HFFc6 (cell line): ENCODE measurements around the gene SNRPA. TPM values are rescaled to one million over a fixed set of nuclear protein-coding genes. Genes with fewer than 3 reads are reported as not detected.

ENCODE experiments used
- DNase-seq: peaks from one replicate; pipeline ENCODE4 v3.0.0-alpha.2; 2018
- H3K27ac Mint-ChIP-seq: 2 replicates; pipeline ENCODE4 v1.8.0; 2020; ENCODE audit warnings: mild to moderate bottlenecking, mixed read lengths
- H3K27me3 Mint-ChIP-seq: 2 replicates; pipeline ENCODE4 v1.8.0; 2021; ENCODE audit warnings: mild to moderate bottlenecking, moderate library complexity, mixed read lengths; ENCODE audit not compliant: insufficient read depth
- H3K36me3 Mint-ChIP-seq: 2 replicates; pipeline ENCODE4 v1.8.0; 2021; ENCODE audit warnings: low read depth, mixed read lengths
- H3K4me1 Mint-ChIP-seq: 2 replicates; pipeline ENCODE4 v1.8.0; 2020; ENCODE audit warnings: low read depth, mixed read lengths
- H3K4me3 Mint-ChIP-seq: 2 replicates; pipeline ENCODE4 v1.8.0; 2020; ENCODE audit warnings: mild to moderate bottlenecking, moderate library complexity, mixed read lengths
- H3K9me3 Mint-ChIP-seq: 2 replicates; pipeline ENCODE4 v1.8.0; 2020; ENCODE audit warnings: mild to moderate bottlenecking, mixed read lengths
- total RNA-seq, 6 experiments: library from RNA; stranded (reverse); fragmentation: NEBNext Ultra II Directional; extraction: Animal tissue kit (Norgen Biotek cat#: 25700); gene quantifications; 2 replicates in 1 of 6; 3 replicates in 5 of 6; pipeline ENCODE4 v1.2.3, GENCODE V29; 2021
- TF ChIP-seq, protein P1 (sequence below): fragments of 200-600 bp; sonication (generic); IDR thresholded peaks from 2 replicates; pipeline ENCODE4 v1.5.0; 2021; ENCODE audit warnings: antibody characterized with exemption, mild to moderate bottlenecking

SNRPA gene
- total RNA-seq, 6 experiments from 2014 or later = 87.8 to 120 (median 104) TPM

DNA sequence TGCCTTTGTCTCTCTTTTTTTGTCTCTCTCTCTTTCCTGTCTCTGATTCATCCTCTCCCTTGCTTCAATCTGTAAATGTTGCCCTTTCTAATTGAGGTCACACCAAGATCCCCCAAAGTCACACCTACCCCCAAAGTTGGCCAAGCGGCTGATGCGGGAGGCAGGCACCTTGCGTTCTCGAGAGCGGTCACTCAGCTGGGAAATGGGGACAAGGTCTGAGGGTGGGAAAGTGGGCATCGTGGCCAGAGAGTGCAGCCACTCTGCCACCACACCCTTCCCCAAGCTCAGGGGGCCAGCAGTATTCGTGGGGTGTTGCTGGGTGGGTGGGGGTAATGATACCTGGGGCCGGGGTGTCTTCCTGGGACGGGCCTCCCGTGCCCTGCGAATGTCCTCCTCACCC lies 37.1 kb upstream of the SNRPA start:
- Mint-ChIP-seq H3K4me1 (peaks cover 33% of the 10 kb centered on the region), H3K9me3 (no peaks in the 10 kb centered on the region), H3K27ac (peak overlapping the region; percentile 100), H3K27me3 (peaks cover 5% of the 10 kb centered on the region), H3K36me3 (peaks cover 10% of the 10 kb centered on the region; the same call in 1 of the 2 replicates), H3K4me3 (peak overlapping the region; percentile 92)
- TF ChIP-seq, protein P1, sequence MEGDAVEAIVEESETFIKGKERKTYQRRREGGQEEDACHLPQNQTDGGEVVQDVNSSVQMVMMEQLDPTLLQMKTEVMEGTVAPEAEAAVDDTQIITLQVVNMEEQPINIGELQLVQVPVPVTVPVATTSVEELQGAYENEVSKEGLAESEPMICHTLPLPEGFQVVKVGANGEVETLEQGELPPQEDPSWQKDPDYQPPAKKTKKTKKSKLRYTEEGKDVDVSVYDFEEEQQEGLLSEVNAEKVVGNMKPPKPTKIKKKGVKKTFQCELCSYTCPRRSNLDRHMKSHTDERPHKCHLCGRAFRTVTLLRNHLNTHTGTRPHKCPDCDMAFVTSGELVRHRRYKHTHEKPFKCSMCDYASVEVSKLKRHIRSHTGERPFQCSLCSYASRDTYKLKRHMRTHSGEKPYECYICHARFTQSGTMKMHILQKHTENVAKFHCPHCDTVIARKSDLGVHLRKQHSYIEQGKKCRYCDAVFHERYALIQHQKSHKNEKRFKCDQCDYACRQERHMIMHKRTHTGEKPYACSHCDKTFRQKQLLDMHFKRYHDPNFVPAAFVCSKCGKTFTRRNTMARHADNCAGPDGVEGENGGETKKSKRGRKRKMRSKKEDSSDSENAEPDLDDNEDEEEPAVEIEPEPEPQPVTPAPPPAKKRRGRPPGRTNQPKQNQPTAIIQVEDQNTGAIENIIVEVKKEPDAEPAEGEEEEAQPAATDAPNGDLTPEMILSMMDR = no peak
- no peak for DNase-seq

GRCh38 chr19:40714441-40715299 lies 36.3 kb upstream of the SNRPA start:
- H3K9me3 Mint-ChIP-seq = no peaks in the 10 kb centered on the region
- peak; percentile 90 for DNase-seq
- peaks cover 5% of the 10 kb centered on the region; the same call in 1 of the 2 replicates for H3K36me3 Mint-ChIP-seq
- H3K4me3 Mint-ChIP-seq = peak overlapping the region; percentile 92
- H3K27ac Mint-ChIP-seq = peak overlapping the region; percentile 100
- peaks cover 36% of the 10 kb centered on the region for H3K4me1 Mint-ChIP-seq
- H3K27me3 Mint-ChIP-seq = peaks cover 3% of the 10 kb centered on the region
- TF ChIP-seq, protein P1 = no peak

DNA sequence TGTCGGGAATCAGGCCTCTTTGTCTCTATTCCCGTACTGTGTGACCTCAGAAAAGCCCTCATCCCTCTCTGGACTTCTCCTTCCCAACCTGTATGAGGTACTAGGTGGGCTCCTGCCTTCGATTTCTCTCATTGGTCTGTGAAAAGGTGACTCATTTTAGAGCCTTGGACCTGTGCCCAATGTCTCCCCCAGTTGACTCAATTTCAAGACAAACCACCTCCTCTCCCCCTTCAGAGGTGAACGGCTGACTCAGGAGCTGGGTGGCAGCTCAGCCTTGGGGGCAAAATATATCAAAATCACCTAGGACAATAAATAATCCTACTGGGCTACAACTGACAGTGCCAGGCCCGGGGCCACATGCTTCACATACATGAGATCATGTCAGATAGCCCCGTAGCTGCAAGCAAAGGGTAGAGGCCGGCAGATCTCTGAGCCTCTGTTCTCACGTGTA lies 34.9 kb upstream of the SNRPA start:
- peak; percentile 90 for DNase-seq
- H3K9me3 Mint-ChIP-seq = no peaks in the 10 kb centered on the region
- peak overlapping the region; percentile 100 for H3K27ac Mint-ChIP-seq
- TF ChIP-seq, protein P1 = no peak
- peaks cover 12% of the 10 kb centered on the region for H3K36me3 Mint-ChIP-seq
- H3K4me1 Mint-ChIP-seq = peaks cover 50% of the 10 kb centered on the region
- peak overlapping the region; percentile 92 for H3K4me3 Mint-ChIP-seq
- H3K27me3 Mint-ChIP-seq = peaks cover 3% of the 10 kb centered on the region

GRCh38 chr19:40716482-40717324 lies 34.3 kb upstream of the SNRPA start, which contains the start of the genes COQ8B and ITPKC:
Gene COQ8B (minus strand): TSS chr19:40716886. CDS start chr19:40714632, 2,254 bp downstream.
Gene ITPKC (plus strand): TSS chr19:40717112. CDS start chr19:40717136, 24 bp downstream.
- H3K9me3 Mint-ChIP-seq = no peaks in the 10 kb centered on the region
- TF ChIP-seq, protein P1 = peak; percentile 13; the same call in 1 of the 2 replicates
- H3K27me3 Mint-ChIP-seq = peaks cover 3% of the 10 kb centered on the region
- peaks cover 14% of the 10 kb centered on the region for H3K36me3 Mint-ChIP-seq
- peak within 1 kb of the TSS; percentile 100 for H3K27ac Mint-ChIP-seq
- H3K4me1 Mint-ChIP-seq = peaks cover 57% of the 10 kb centered on the region
- peak; percentile 95 for DNase-seq
- H3K4me3 Mint-ChIP-seq = peak within 1 kb of the TSS; percentile 97

DNA sequence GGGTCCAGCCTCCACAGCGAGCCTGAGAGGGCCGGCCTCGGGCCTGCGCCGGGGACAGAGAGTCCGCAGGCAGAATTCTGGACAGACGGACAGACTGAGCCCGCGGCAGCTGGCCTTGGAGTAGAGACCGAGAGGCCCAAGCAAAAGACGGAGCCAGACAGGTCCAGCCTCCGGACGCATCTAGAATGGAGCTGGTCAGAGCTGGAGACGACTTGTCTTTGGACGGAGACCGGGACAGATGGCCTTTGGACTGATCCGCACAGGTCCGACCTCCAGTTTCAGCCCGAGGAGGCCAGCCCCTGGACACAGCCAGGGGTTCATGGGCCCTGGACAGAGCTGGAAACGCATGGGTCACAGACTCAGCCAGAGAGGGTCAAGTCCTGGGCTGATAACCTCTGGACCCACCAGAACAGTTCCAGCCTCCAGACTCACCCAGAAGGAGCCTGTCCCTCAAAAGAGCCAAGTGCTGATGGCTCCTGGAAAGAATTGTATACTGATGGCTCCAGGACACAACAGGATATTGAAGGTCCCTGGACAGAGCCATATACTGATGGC lies 33.6 kb upstream of the SNRPA start:
- no peaks in the 10 kb centered on the region for H3K9me3 Mint-ChIP-seq
- DNase-seq = peak; percentile 51
- TF ChIP-seq, protein P1 = no peak
- peak overlapping the region; percentile 94 for H3K27ac Mint-ChIP-seq
- H3K36me3 Mint-ChIP-seq = peaks cover 18% of the 10 kb centered on the region
- H3K4me1 Mint-ChIP-seq = peaks cover 64% of the 10 kb centered on the region
- peaks cover 3% of the 10 kb centered on the region for H3K27me3 Mint-ChIP-seq
- peak overlapping the region; percentile 97 for H3K4me3 Mint-ChIP-seq
